ENCODE measurements around the gene TSN.

DNA sequence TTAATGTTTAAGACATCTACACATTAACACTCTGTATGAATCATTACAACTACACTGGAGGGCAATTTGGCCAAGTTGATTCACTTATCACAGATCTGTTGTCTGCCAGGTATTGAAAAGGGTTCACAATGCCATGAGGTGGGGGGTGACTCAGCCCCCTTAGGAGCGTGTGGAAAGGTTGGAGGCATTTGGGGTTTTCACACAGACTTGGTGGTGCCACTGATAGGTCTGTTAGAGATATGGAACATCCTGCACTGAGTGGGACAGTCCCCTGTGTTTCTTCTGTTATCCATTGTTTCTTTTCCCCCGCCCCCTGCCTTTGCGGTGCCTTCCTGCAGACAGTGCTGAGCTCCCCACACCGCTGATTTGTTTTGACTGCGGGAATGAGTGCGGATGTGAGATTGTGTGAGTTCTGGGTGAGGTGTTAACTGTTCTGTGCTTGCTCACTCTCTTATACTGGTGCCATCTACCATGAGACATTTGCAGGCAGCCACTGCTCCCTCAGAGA lies 9.3 kb upstream of the TSN start:
- TF ChIP-seq, protein P1, sequence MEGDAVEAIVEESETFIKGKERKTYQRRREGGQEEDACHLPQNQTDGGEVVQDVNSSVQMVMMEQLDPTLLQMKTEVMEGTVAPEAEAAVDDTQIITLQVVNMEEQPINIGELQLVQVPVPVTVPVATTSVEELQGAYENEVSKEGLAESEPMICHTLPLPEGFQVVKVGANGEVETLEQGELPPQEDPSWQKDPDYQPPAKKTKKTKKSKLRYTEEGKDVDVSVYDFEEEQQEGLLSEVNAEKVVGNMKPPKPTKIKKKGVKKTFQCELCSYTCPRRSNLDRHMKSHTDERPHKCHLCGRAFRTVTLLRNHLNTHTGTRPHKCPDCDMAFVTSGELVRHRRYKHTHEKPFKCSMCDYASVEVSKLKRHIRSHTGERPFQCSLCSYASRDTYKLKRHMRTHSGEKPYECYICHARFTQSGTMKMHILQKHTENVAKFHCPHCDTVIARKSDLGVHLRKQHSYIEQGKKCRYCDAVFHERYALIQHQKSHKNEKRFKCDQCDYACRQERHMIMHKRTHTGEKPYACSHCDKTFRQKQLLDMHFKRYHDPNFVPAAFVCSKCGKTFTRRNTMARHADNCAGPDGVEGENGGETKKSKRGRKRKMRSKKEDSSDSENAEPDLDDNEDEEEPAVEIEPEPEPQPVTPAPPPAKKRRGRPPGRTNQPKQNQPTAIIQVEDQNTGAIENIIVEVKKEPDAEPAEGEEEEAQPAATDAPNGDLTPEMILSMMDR (conservative IDR thresholded peaks at IDR 0.05 in 1 of 2, IDR thresholded peaks at IDR 0.05 in 1 of 2; ENCODE audit: low read depth in 1 of 2, low read length in 2 of 2), result no peak
- TF ChIP-seq EZH2 (IDR thresholded peaks at IDR 0.05; ENCODE audit: low read length, missing control alignments), result no peak
